NB4 (cell line): ENCODE data around the gene NPLOC4.

ENCODE experiments used
- DNase-seq: peaks from one replicate; pipeline ENCODE4 v3.0.0; 2010; ENCODE audit warnings: low read depth
- H3K4me3 ChIP-seq: one replicate; pipeline ENCODE4 v1.5.1; 2011; ENCODE audit warnings: mild to moderate bottlenecking, low read depth, low read length, moderate library complexity
- MYC ChIP-seq: IDR thresholded peaks from 2 replicates; pipeline ENCODE4 v1.6.1; 2011; ENCODE audit warnings: low read depth, low read length
- POLR2A ChIP-seq: IDR thresholded peaks from 2 replicates; pipeline ENCODE4 v1.6.1; 2011; ENCODE audit warnings: mild to moderate bottlenecking; ENCODE audit not compliant: insufficient read length; ENCODE audit errors: extremely low read depth
- TF ChIP-seq, protein P1 (sequence below): IDR thresholded peaks from one replicate; pipeline ENCODE4 v1.5.1; 2012; ENCODE audit warnings: low read depth, low read length
- TF ChIP-seq, protein P2 (sequence below): IDR thresholded peaks from 2 replicates; pipeline ENCODE4 v1.6.1; 2011; ENCODE audit warnings: low read depth, low read length

The NPLOC4 gene

DNA sequence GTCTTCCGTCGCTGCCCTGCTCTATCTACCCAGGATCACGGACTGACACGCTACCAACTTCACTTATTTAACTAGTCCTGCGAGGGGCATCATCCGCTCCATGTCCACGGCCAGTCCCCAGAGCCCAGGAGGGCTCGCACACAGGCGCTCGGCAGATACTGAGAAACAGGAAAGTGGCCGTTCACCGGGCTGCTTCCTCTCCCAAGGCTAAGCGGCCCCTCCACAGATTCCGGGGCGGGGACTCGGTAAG is 29.1 kb upstream of the NPLOC4 start:
- TF ChIP-seq, protein P1, sequence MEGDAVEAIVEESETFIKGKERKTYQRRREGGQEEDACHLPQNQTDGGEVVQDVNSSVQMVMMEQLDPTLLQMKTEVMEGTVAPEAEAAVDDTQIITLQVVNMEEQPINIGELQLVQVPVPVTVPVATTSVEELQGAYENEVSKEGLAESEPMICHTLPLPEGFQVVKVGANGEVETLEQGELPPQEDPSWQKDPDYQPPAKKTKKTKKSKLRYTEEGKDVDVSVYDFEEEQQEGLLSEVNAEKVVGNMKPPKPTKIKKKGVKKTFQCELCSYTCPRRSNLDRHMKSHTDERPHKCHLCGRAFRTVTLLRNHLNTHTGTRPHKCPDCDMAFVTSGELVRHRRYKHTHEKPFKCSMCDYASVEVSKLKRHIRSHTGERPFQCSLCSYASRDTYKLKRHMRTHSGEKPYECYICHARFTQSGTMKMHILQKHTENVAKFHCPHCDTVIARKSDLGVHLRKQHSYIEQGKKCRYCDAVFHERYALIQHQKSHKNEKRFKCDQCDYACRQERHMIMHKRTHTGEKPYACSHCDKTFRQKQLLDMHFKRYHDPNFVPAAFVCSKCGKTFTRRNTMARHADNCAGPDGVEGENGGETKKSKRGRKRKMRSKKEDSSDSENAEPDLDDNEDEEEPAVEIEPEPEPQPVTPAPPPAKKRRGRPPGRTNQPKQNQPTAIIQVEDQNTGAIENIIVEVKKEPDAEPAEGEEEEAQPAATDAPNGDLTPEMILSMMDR = no peak
- peak overlapping the region; percentile 94 for H3K4me3 ChIP-seq
- no peak for DNase-seq

DNA sequence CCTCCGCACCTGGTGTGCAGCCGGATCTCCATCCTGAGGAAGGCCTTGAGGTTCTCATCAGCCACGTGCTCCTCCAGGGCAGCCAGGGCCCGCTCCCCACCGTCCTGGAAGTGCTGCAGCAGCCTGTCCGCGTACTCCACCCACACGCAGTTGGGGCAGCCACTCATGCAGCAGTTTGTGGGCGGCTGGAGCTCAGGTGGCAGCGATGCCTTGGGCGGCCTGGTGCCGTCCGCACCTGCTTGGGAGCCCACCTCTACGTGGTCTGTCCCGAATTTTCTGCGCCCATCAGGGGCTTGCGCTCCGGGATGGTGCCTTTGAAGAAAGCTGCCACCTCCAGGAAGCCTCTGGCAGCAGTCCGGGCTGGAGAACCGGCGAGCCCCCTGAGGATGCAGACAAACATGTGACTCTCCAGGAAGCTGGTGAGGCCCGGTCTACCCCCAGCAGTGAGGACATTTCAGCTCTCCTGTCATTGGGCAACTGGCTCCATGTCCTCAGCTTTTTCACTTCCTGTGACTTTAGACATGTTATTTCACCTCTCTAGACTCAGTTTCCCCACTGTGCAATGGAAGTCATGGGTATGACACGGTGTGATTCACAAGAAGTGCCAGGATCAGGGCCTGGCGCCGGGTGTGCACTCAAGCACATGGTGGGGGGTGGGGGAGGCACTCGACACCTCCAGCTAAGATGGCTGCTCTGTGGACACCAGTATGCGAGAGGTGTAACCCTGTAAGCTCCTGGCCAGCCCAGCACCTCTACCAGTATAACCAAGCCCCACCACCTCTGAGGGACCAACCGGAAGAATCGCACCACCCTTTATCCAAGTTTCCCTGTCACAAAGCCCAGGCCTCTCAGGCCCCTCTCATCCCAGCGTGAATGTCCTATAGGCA is 28.5 kb upstream of the NPLOC4 start:
- peak overlapping the region; percentile 94 for H3K4me3 ChIP-seq
- peak; percentile 66 for DNase-seq
- TF ChIP-seq, protein P2, sequence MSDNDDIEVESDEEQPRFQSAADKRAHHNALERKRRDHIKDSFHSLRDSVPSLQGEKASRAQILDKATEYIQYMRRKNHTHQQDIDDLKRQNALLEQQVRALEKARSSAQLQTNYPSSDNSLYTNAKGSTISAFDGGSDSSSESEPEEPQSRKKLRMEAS = peak; percentile 79
- TF ChIP-seq, protein P1 = no peak
- TF ChIP-seq MYC (peak; percentile 85), POLR2A (peak; percentile 30)

DNA sequence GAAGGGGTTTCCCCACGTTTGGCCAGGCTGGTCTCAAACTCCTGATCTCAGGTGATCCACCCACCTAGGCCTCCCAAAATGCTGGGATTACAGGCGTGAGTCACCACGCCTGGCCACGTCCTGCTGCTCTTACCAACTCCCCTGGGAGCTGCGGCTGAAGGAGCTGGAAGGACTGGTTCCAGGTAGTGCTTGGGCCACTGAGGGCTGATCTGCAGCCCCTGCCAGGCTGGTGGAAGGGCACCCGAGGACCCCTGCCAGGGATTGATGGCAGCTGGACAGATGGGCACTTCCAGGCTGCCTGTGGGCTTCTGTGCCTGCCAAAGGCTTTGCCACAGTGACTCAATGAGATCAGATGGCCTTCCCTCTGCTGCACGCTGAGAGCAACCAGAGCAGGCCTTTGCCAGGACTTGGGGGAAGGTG is 27.1 kb upstream of the NPLOC4 start:
- H3K4me3 ChIP-seq = no peak overlapping the region
- TF ChIP-seq, protein P1 = no peak
- TF ChIP-seq POLR2A = no peak
- TF ChIP-seq MYC = no peak
- TF ChIP-seq, protein P2 = no peak
- no peak for DNase-seq

DNA sequence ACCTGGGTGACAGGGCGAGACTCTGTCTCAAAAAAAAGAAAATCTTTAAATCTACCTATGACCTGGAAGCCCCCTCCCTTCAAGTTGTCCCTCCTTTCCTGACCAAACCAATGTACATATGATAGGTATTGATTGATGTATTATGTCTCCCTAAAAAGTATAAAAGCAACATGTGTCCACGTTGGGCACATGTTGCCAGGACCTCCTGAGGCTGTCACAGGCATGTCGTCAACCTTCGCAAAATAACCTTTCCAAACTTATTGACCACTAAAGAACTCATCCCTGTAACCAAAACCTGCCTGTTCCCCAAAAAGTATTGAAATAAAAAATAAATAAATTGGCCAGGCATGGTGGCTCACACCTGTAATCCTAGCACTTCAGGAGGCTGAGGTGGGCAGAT is 25.1 kb upstream of the NPLOC4 start:
- H3K4me3 ChIP-seq = no peak overlapping the region
- DNase-seq = no peak
- TF ChIP-seq POLR2A (no peak), MYC (no peak)
- TF ChIP-seq, protein P2 = no peak
- TF ChIP-seq, protein P1 = no peak

DNA sequence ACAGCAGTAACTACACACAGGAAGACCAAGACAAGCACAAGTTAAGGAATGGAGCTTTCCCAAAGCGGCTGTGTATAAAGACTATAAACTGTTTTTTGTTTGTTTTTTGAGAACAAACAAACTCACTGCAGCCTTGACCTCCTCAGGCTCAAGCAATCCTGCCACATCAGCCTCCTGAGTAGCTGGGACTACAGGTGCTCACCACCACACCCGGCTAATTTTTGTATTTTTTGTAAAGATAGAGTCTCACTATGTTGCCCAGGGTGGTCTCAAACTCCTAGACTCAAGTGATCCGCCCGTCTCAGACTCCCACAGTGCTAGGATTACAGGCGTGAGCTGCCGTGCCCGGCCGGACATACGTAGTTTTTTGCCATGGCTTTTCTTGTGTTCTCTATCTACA is 23.5 kb upstream of the NPLOC4 start:
- no peak overlapping the region for H3K4me3 ChIP-seq
- TF ChIP-seq, protein P1 = no peak
- TF ChIP-seq, protein P2 = no peak
- TF ChIP-seq POLR2A = no peak
- TF ChIP-seq MYC = no peak
- DNase-seq = no peak

DNA sequence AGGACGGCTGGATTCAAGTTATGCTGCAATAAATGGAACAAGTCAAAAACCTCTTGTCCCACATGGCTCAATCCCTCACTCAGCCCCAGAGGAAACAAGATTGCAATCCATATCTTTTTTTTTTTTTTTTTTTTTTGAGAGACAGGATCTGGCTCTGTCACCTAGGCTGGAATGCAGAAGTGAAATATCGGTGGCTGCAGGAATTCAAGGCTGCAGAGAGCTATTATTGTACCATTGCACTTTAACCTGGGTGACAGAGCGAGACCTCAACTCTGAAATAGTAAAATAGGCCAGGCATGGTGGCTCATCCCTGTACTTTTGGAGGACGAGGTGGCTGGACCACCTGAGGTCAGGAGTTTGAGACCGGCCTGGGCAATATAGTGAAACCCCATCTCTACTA is 22.1 kb upstream of the NPLOC4 start:
- DNase-seq = no peak
- H3K4me3 ChIP-seq = no peak overlapping the region
- TF ChIP-seq MYC (no peak), POLR2A (no peak)
- TF ChIP-seq, protein P2 = no peak
- TF ChIP-seq, protein P1 = no peak
